ENCODE data around the gene DACH1.
"Not testable (repeated sequence)": the region's sequence is repeated elsewhere in the genome, so short reads cannot be mapped to it uniquely, and the experiment has no call there.

DACH1 gene

DNA sequence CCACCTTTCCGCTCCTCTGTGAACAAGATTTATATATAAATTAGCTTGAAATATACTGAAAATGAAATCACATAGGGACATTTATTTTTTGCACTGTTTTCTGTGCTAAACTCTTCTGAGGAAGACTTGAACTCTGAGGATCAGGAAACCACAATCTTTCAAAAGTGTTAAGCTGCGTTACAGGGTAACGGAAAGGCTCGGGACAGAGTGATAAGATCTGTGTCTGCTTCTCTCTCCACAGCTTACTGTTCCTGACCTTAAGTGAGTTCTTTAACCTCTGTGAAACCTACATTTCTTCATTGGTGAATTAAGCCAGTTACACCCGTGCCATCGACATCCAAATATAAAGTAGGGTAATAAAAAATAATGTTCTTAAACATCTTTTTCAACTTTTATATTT is 38.9 kb downstream of the DACH1 start:
- no peak for DNase-seq

DNA sequence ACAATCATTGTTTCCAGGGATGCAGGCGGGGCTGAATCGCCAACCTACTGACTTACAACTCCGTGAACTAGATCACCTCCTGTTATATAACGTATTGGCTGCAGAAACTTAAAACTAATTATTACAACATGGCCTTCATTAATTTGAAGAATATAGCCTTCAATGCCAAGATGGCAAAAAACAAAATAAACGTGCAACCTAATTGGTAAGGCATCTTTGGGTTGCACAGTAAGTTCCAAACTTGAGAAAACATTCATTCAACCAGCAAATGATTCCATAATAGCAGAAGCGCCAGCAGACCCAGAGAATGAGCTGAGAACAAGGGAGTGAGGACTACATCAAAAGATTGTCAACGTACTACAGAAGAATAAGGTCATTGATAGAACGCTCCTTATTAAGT is 39.8 kb downstream of the DACH1 start:
- DNase-seq: no peak

- DNase-seq: no peak
Measured at GRCh38 chr13:71820699-71821098, 46.3 kb downstream of the DACH1 start.

- DNase-seq: no peak
Measured at GRCh38 chr13:71817335-71817734, 49.7 kb downstream of the DACH1 start.

DNA sequence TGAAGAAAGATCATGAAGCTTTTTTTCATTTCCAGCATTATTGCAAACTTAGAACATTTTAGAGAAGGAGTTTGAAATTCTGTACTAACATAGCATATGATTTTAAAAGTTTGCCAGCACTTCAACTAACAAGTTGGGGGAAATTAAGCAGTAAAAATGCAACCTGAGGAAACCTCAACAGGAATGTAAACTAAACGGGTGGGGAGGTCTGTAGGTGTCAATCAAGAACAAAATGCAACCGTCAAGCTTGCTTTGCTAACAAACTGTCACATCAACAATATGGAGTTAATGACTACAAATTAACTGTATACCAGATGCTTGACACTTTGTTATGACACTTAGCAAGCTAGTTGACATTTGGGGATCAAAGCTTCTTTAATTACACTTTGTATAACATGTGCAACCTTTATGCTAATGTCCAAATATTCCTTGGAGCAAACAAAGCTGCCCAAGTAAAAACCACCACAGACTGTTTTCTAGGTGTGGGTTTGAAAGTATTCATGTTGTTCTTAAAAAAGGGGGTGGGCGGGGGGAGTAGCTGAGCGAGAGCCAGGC is 52.1 kb downstream of the DACH1 start:
- DNase-seq: no peak

DNA sequence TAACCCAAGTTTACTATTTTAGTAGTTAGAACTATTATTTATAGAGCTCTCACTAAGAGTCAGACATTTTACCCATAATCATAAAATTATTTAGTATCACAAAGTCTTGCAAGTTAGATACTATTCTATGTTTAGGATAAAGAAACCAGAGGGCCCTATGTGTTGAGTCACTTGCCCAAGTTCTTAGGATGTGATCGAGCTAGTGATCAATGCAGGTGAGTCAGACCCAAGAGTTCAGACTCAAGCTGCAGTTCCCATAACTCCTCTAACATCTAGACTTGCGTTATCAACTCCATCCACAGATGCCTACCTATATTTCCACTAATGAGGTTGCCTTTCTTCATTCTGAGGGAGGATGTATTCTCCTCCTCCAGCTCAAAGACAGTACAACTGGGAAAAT is 53.8 kb downstream of the DACH1 start:
- DNase-seq: no peak

GRCh38 chr13:71811344-71811743 is 55.7 kb downstream of the DACH1 start:
- DNase-seq: no peak

- no peak for DNase-seq
Measured at GRCh38 chr13:71808708-71809107, 58.3 kb downstream of the DACH1 start.

GRCh38 chr13:71806886-71807285 is 60.1 kb downstream of the DACH1 start:
- DNase-seq: no peak

GRCh38 chr13:71803066-71803465 is 63.9 kb downstream of the DACH1 start:
- no peak for DNase-seq

- no peak for DNase-seq
Measured at GRCh38 chr13:71801781-71802180, 65.2 kb downstream of the DACH1 start.

GRCh38 chr13:71801165-71801760 is 65.7 kb downstream of the DACH1 start:
- DNase-seq: no peak

GRCh38 chr13:71799324-71799723 is 67.7 kb downstream of the DACH1 start:
- DNase-seq: no peak

DNA sequence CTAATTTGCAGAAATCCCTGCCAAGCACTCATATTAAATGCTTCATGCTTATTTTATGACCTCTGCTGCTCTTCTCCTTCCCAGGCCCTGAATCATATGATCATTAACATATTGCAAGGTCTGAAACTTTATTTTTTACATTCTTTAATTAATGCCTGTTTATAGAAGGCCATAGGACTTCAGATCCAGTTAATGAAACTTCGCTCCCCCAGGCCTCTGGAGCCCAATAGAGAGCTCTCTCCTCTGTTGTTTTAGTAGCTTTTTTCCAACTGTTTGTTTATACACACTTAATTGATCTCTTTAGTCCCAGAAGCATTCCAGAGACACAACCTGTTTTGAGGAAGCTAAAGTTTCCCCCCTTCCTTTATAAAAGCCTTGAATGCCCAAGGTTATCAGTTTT is 68.3 kb downstream of the DACH1 start:
- DNase-seq: no peak

DNA sequence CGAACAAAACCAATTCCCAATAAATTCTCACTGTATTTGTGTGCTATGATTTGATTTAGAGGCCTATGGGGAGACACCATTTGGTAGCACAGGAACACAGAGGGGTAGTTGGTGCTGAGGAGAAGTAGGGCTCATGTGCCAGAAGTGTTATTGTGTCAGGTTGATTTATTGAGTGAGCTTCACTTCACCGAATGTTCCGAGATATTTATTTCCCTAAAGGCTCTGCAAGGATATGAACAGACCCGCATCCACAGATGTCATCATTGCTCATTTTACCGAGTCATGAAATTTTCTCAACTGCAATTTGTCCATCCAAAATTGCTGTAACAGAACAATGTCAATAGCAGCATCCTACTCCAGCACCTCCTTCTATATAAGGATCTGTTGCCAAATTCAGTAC is 69.5 kb downstream of the DACH1 start:
- DNase-seq: no peak

DNA sequence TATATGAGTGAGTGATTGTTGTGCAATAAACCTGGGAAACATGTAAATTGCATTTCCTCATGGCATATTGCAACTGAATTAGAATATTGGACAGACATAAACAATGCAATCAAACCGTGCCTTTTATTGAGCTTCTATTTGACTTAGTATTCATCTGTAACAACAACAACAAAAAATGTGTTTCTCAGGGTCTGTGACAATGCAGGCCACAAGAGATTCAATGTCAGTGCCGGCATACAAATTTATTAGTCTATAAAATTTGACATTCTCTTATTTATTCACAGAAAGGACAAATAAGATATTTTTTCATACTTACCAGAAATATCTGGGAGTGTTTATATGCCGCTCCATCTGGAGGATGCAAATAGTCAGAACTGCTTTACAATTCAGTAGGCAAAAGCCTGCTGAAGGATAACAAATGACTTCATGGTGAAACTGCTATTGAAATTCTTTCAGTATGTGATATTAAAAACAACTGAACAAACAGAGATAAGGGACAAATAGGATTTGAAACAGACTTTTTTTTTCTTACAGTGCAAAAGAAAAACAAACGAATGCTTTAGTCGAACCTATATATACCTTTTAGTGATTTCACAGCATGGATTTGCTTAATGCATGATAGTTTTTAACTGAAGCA is 77.2 kb downstream of the DACH1 start:
- no peak for DNase-seq

DNA sequence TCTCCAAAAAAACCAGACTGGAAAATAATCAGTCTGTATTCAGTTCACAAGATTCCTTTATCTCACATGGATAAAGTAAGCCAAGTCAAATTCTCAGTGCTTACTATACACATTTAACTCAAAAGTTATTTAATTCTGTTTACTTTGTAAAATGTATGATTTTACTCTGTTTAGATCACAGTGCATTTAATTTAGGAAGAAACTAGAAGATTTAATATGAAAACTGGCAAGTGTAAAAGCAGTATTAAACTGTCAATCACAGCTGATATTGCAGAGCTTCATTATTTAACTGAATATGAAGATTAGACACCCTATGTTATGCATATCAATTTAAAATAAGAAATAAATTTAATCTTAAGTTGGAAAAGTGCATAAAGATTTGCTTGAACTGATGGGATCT is 78.0 kb downstream of the DACH1 start:
- no peak for DNase-seq

- no peak for DNase-seq
Measured at GRCh38 chr13:71787414-71787813, 79.6 kb downstream of the DACH1 start.

DNA sequence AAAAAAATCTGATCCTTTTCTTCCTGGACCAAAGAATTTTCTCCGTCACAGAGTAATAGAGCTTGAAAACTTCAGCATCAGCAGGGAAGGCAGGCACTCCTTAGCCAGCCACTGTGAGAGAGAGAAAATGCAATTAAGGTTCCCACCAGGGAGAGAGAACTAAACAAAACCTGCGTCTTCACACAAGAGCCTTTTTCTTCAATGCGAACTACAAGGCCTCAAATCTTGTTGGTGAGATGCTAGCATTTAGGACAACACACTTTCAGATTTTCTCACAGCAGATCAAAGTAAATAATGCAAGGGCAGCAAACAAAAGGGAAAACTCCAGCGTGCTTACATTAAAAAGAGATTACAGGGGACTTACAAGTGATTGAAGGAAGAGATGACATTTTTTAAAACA is 80.1 kb downstream of the DACH1 start:
- DNase-seq: no peak

DNA sequence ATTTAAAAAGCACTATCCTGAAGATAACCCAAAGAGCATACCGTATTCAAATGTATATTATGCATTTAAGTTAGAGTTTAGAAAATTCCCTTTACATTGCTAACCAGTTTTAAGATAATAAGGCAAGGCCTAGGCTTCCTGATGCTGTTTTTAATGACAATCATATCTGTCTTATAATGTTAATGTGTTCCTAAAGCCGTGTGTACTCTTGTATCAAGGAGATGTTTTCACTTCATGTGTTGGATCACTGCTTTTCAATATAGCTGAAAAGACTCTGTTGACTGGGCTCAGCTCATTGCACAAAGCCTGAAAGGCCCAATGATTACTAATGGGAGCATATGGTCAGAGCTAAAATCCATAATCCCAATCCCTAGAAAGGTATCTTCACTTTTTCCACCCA is 81.6 kb downstream of the DACH1 start:
- no peak for DNase-seq

- no peak for DNase-seq
Measured at GRCh38 chr13:71780546-71780945, 86.5 kb downstream of the DACH1 start.

GRCh38 chr13:71778998-71779397 is 88.0 kb downstream of the DACH1 start:
- not testable (repeated sequence) for DNase-seq

DNA sequence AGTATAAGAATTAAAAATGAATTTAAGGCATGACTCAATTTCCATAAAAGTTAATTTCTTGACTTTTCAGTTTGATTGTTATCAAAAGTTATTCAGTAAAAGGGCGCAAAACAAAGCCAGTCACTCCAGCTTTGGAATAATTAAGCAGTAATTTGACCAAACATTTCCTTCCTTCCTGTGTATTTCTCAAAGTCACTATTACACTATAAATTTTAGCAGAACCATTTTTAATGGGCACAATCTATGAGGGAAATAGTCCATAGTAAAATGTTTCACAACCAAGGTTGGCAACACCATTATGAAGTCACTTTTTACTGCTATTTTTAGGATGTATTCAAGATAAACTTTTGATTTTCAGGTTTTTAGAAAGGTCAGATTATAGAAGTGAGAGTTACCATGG is 91.0 kb downstream of the DACH1 start:
- DNase-seq: no peak

- no peak for DNase-seq
Measured at GRCh38 chr13:71774863-71775262, 92.1 kb downstream of the DACH1 start.

DNA sequence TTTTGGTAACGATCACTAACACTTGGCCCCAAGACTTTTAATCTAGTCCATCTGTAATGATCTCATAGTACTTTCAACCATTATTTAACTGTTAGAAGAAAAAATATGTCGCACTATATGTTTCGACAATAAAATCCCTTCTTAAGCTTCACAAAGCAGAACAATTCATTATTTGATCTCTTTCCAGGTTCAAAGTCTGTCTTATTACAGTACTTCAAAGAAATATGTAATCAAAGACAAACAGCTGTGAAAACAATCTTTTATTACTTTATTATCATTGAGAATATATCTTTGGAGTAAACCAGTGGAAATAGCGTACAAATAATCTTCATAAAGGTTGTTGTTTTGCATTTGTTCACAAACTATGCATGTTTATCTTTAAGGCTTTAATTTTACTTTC is 93.5 kb downstream of the DACH1 start:
- DNase-seq: no peak

Data from fibroblast of skin of scalp (primary cell).